Liver (tissue), 9 donors: ENCODE data around the gene SPATA13. TPM values are rescaled to one million over a fixed set of nuclear protein-coding genes. Genes with fewer than 3 reads are reported as not detected.

Experiments
- DNase-seq: peaks from one replicate; pipeline ENCODE4 v3.0.0-alpha.2; 2017; ENCODE audit warnings: low spot score
- H3K27ac ChIP-seq, 2 donors: one replicate each; pipeline ENCODE4 v1.7.0; 2013; ENCODE audit warnings: inconsistent platforms in 2 of 2, low read length in 2 of 2, control low read depth in 1 of 2, low read depth in 1 of 2, mild to moderate bottlenecking in 1 of 2
- H3K27me3 ChIP-seq, 4 donors: one replicate each; pipeline versions ENCODE4 v1.6.1 to v1.7.0; 2013; ENCODE audit warnings: low read length in 3 of 4, inconsistent platforms in 1 of 4, mild to moderate bottlenecking in 1 of 4, moderate library complexity in 1 of 4; ENCODE audit not compliant: control insufficient read depth in 4 of 4, insufficient read depth in 4 of 4
- H3K36me3 ChIP-seq, 4 donors: one replicate each; pipeline versions ENCODE4 v1.6.1 to v1.7.0; 2013; ENCODE audit warnings: low read length in 3 of 4, mild to moderate bottlenecking in 3 of 4, low read depth in 1 of 4, moderate library complexity in 1 of 4; ENCODE audit not compliant: control insufficient read depth in 4 of 4, insufficient read depth in 3 of 4
- H3K4me1 ChIP-seq, 4 donors: one replicate each; pipeline versions ENCODE4 v1.6.1 to v1.7.0; 2013; ENCODE audit warnings: low read length in 3 of 4, mild to moderate bottlenecking in 3 of 4, moderate library complexity in 1 of 4; ENCODE audit not compliant: control insufficient read depth in 4 of 4, insufficient read depth in 4 of 4
- H3K4me3 ChIP-seq, 3 donors: one replicate each; pipeline versions ENCODE4 v1.6.1 to v1.7.0; 2013; ENCODE audit warnings: low read length in 3 of 3, control low read depth in 1 of 3, low read depth in 1 of 3, mild to moderate bottlenecking in 1 of 3
- H3K9ac ChIP-seq, 2 donors: one replicate each; pipeline ENCODE4 v1.7.0; 2013; ENCODE audit warnings: low read length in 2 of 2, mild to moderate bottlenecking in 2 of 2, moderate library complexity in 2 of 2, control low read depth in 1 of 2, low read depth in 1 of 2
- H3K9me3 ChIP-seq, 4 donors: one replicate each; pipeline versions ENCODE4 v1.6.1 to v1.7.0; 2013; ENCODE audit warnings: low read length in 3 of 4; ENCODE audit not compliant: control insufficient read depth in 4 of 4
- CTCF ChIP-seq: fragments of 150-350 bp; IDR thresholded peaks from 2 replicates; pipeline ENCODE4 v1.5.1; 2017; ENCODE audit warnings: improper control_type of control experiment, low read depth, low read length; ENCODE audit not compliant: missing input control
- FOXA1 ChIP-seq: IDR thresholded peaks from 2 replicates; pipeline ENCODE4 v1.6.1; 2016; ENCODE audit warnings: antibody characterized with exemption
- FOXA2 ChIP-seq: IDR thresholded peaks from 2 replicates; pipeline ENCODE4 v1.6.1; 2016; ENCODE audit warnings: antibody characterized with exemption
- HNF4G ChIP-seq: IDR thresholded peaks from 2 replicates; pipeline ENCODE4 v1.6.1; 2016; ENCODE audit warnings: antibody characterized with exemption
- MAX ChIP-seq: IDR thresholded peaks from 2 replicates; pipeline ENCODE4 v1.6.1; 2016; ENCODE audit warnings: antibody characterized with exemption
- NR2F2 ChIP-seq: IDR thresholded peaks from 2 replicates; pipeline ENCODE4 v1.6.1; 2016; ENCODE audit warnings: antibody characterized with exemption
- RXRA ChIP-seq, 2 donors: IDR thresholded peaks; 2 replicates each; pipeline ENCODE4 v1.6.1; 2017 to 2018; ENCODE audit warnings: antibody characterized with exemption in 2 of 2, mild to moderate bottlenecking in 1 of 2
- SP1 ChIP-seq: IDR thresholded peaks from 2 replicates; pipeline ENCODE4 v1.6.1; 2018; ENCODE audit warnings: antibody characterized with exemption, mild to moderate bottlenecking
- TAF1 ChIP-seq: conservative IDR thresholded peaks from 2 replicates; pipeline ENCODE4 v1.6.1; 2016; ENCODE audit warnings: antibody characterized with exemption, mild to moderate bottlenecking
- YY1 ChIP-seq: IDR thresholded peaks from 2 replicates; pipeline ENCODE4 v1.6.1; 2016; ENCODE audit warnings: antibody characterized with exemption, mild to moderate bottlenecking
- ZBTB33 ChIP-seq: IDR thresholded peaks from 2 replicates; pipeline ENCODE4 v1.6.1; 2016; ENCODE audit warnings: antibody characterized with exemption
- WGBS: extraction: QIAGEN DNeasy Blood & Tissue Kit; methylation state at CpG from one replicate; pipeline ENCODE4 v1.1.7; 2013; 5-methylcytosine and 5-hydroxymethylcytosine counted together
- polyA plus RNA-seq, 2 donors: library from polyadenylated mRNA; stranded (reverse) in 1 of 2; unstranded in 1 of 2; fragments of 200-250 nt in 1 of 2; fragments of >200 nt in 1 of 2; fragmentation: Nextera tagmentation in 1 of 2; extraction: Ambion mirVana in 1 of 2; gene quantifications; one replicate each; pipeline versions ENCODE4 v1.2.1 to v1.2.3, GENCODE V29; 2013 to 2015
- total RNA-seq, 2 donors: library from RNA; depleted of rRNA; stranded (reverse); fragments of >200 nt; gene quantifications; one replicate each; pipeline ENCODE4 v1.2.3, GENCODE V29; 2014
- donor health status: healthy.
- donor health status: healthy.
- donor health status: healthy.
- donor health status: healthy.
- donor health status: healthy.

Gene SPATA13
- total and polyA plus RNA-seq, 4 donors = 10.0 to 57.6 (median 20.4) TPM

GRCh38 chr13:24167666-24168391 lies 7.3 kb downstream of the SPATA13 start:
- whole genome bisulfite sequencing = 56% methylated on average over 6 of the region's 6 CpGs
- Histone ChIP-seq H3K4me3 (no peak overlapping the region), H3K27ac (peak overlapping the region; percentile 49 to 63), H3K4me1 (peaks cover 6 to 65% (median 27%) of the 10 kb centered on the region in 4 donors), H3K27me3 (no peaks in the 10 kb centered on the region), H3K36me3 (peaks cover 2 to 19% (median 8%) of the 10 kb centered on the region in 4 donors), H3K9me3 (no peaks in the 10 kb centered on the region), H3K9ac (peak overlapping the region in 1 of 2 donors; percentile 6)
- TF ChIP-seq CTCF = no peak
- no peak for DNase-seq

- no peaks in the 10 kb centered on the region for H3K9me3 ChIP-seq
- 62% methylated on average over 6 of the region's 6 CpGs for WGBS
- no peak for DNase-seq
- peak overlapping the region in 1 of 2 donors; percentile 6 for H3K9ac ChIP-seq
- peak overlapping the region; percentile 49 to 63 for H3K27ac ChIP-seq
- peaks cover 2 to 19% (median 8%) of the 10 kb centered on the region in 4 donors for H3K36me3 ChIP-seq
- peaks cover 6 to 67% (median 28%) of the 10 kb centered on the region in 4 donors for H3K4me1 ChIP-seq
- TF ChIP-seq YY1 (no peak), TAF1 (no peak), ZBTB33 (no peak), MAX (no peak), CTCF (no peak), NR2F2 (no peak), FOXA1 (no peak), SP1 (no peak), HNF4G (no peak), FOXA2 (no peak), RXRA (IDR thresholded peaks at IDR 0.05) (no peak)
- no peak overlapping the region for H3K4me3 ChIP-seq
- no peaks in the 10 kb centered on the region for H3K27me3 ChIP-seq
Measured at GRCh38 chr13:24168392-24168750, 7.9 kb downstream of the SPATA13 start.
